Right renal cortex interstitium (tissue), 3 donors: ENCODE data around the gene DNAL4. TPM values are rescaled to one million over a fixed set of nuclear protein-coding genes. Genes with fewer than 3 reads are reported as not detected.

Source experiments
- DNase-seq, 3 donors: peaks; one replicate each; pipeline ENCODE4 v3.0.0-alpha.2; 2013; ENCODE audit warnings: low read depth in 3 of 3, low spot score in 2 of 3
- polyA plus RNA-seq, 3 donors: library from polyadenylated mRNA; unstranded; fragments of 120-200 nt; gene quantifications; one replicate each; pipeline ENCODE4 v1.2.1, GENCODE V29; 2013; ENCODE audit not compliant: insufficient read length in 3 of 3

Gene DNAL4, protein sequence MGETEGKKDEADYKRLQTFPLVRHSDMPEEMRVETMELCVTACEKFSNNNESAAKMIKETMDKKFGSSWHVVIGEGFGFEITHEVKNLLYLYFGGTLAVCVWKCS
- 10 to 100 TPM; 32.2 to 38.0 (median 35.5) TPM for polyA plus RNA-seq

DNA sequence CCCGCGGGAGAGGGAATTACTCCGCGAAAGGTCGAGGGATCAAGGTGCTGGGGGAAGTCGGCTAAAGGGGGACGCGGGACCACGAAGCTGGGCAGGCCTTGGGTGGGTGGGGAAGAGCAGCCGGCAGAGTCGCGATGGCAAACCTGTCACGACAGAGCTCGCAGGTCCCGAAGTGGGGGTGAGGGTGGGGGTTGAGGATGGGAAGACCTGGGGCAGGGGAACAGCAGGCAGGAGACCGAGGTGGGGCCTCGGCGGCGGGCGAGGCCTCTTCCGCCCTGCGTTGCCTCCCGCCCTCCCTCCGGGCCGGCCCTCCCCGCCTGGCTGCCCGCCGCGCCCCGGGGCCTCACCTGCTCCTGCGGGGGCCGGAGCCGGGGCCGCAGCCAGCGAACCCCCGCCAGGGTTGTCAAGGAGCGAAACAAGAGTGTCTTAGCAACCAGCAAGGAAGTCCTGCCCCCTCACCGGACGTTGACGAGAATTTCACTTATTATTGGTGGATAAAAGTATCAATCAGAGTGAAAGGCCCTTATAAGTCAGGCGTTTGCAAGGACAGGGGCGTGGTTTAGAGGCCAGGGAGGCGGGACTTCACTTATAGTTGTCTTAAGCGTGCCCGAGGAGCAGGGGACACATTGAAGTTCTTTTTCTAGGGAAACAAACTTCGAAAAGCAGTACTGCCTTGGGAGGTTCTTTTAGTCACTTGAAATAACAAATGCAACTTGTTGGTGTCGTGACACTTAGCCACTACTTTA lies at the start of gene DNAL4:
Gene DNAL4, minus strand, starts transcription at position 423 of the 746 bp plus-strand sequence. CDS start 11,412 bp downstream, outside the sequence.
- DNase-seq, result peak; percentile 93 to 98 (median 96)

DNA sequence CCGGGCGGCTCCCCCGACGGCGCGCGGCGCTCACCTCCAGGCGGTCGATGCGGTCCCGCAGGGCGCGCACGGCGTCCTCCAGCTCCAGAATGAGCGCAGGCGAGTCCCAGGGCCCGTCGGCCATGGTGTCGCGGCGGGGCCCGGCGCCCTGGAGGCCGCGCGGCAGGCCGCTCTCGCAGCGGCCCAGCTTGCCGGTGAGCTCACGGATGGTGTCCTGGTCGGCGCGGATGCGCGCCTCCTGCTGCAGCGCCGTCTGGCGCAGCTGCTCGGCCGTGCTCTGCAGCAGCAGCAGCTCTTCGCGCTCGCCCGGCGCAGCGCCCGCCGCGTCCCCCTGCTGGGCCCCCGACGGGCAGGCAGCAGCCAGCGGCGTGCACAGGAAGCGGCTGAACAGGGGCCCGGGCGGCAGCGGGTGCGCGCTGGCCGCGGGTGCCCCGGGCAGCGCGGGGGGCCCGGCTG lies 49.3 kb upstream of the DNAL4 start:
- DNase-seq, result peak; percentile 40 to 61 (median 57)

DNA sequence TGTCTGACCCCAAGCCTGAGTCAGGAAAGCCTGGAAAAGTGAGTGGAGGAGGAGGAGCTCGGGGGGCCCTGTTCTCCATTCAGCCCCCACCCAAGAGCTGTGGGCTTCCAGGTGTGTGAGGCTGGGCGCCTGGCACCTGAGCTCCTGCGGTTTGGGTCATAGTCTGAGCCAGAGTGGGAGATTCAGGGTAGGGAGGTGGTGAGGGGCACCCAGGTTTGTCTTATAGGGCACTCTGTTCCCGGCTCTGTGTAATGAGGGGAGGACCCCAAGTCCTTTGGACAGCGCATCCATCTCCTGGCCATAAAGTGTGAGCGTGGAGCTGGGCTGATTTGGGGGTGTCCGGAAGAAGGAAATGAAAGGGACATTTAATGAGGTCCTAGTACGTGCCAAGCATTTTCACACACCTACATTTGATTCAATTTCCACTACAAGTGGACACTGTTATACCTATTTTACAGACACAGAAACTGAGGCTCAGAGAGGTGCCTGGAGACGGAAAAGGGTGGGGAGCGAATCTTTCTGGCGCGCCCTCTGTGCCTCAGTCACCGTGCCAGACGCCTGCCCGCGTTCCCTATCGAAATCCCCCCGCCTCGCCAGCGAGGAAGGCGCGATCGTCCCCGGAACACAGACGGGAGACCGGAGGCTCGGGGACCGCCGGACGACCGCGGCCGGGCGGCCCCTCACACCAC lies 48.7 kb upstream of the DNAL4 start:
- no peak for DNase-seq

DNA sequence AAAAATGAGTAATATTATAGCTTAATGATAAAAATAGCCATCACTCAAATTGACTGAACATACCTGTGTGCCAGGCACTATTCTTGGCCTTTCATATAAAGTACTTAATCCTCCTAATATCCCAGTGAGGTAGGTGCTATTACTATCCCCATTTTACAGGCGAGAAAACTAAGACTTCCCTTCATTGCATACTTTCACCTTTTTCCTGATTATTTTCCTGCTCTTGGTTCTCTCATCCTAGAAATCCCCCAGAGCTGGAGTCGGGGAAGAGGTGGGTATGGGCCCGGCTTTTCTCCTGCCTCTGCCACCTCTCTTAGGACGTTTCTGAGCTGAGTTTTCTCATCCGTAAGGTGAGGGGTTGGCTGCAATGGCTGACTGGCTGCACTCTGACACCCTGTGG lies 47.7 kb upstream of the DNAL4 start:
- no peak for DNase-seq

DNA sequence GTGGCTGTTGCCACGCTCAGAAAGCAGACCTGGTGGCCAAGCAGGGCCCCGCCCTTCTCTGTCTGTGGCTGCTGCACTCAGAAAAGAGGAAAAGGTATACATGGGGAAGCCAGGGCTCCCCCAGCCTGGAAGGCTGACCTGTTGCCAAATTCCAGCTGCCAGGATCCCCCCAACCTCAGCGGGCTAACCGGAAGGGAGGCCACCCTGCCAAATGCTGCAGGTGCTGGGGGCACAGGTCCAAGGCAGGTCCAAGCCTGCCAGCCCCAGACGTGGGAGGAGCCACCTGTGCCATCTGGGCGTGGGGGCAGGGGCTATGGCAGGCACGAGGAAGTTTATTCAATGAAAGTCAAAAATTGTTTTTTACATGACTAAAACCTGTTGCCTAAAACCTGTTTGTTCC lies 47.3 kb upstream of the DNAL4 start:
- DNase-seq, result no peak

DNA sequence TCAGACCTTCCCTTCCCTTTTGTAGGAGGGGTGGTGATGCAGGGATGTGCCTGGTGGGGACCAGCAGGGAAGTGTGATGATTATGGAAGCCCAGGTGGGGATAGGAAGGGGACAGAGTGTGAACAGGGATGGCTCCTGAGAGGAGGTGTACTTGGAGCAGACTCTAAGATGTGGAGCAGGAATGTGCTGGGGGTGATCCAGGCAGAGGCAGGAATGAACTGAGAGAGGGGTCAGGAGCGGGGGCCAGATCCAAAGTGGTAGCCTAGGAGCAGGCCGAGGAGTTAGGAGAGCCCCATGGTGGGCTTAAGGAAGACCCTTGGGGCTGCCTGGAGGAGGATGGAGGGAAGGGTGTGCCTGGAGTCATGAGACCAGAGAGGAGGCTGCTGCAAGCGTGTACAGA lies 46.2 kb upstream of the DNAL4 start:
- DNase-seq, result no peak

DNA sequence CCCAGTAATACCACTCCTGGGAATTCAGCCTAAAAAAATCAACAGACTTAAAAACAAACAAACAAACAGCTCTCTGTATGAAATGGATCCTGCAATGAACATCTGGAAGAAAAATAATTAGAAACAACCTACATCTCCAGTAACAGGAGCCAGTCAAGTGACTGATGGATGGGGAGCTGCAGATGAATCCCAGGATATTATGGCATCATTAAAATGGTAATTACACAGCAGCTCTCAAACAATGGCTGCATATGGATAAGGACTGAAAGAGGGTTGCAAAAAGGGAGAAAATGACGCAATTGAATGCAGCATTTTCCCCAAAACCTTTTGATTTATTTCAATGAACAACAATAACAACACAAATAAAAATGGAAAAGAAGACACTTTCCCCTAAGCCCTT lies 45.7 kb upstream of the DNAL4 start:
- no peak for DNase-seq

DNA sequence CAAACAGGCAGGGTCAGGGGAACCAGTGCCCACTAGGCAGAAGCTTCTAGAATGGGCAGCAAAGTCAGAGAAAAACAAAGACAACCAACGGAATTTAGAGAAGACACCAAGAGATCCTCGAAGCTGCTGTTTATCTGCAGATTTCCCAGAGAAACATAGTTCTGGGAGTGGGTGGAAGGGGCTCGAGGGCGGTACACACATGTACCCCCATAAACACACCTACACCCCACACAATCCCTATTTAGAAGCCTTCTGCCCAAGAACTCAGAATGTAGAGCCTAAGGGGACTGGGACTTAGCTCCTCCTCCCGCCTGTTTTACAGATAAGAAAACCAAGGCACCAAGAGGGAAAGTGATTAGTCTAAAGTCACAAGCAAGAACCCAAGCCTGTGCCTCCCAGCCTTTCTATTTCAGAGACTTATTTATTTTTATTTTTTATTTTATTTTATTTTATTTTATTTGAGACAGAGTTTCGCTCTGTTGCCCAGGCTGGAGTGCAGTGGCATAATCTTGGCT lies 43.5 kb upstream of the DNAL4 start:
- DNase-seq, result no peak

DNA sequence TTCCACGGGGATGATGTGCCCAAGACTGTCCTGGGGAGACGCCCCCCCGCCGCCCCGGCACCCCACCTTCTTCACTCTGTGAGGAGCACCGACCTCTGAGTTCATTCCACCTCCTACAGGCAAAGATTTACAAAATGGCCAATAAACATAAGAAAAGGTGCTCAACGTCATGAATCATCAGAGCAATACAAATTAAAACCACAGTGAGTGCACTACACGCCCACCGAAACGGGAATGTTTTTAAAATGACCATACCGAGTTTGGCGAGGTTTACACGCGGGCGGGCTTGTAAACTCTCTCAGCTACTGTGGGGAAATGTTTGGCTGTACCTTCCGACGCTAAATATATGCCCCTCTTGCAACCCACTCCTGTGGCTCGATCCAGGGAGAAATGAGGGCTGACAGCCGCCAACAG lies 42.0 kb upstream of the DNAL4 start:
- DNase-seq, result no peak

DNA sequence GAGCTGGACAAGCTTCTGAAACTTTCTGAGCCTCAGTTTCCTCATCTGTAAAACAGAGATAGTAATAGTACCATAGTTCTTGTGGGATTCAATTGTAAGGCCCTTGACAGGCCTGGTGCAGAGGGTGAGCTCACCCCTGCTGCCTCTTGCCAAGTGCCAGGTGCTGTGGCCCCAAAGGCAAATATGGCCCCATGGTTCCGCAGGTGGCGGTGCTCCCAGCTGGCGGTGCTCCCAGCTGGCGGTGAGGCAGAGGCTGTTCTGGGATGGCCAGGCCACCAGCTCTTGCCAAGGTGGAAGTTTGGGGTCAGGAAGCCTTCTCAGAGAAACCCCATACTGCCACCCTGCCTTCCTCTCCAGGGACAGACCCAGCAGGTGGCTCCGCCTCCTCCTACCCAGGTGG lies 41.0 kb upstream of the DNAL4 start:
- no peak for DNase-seq

DNA sequence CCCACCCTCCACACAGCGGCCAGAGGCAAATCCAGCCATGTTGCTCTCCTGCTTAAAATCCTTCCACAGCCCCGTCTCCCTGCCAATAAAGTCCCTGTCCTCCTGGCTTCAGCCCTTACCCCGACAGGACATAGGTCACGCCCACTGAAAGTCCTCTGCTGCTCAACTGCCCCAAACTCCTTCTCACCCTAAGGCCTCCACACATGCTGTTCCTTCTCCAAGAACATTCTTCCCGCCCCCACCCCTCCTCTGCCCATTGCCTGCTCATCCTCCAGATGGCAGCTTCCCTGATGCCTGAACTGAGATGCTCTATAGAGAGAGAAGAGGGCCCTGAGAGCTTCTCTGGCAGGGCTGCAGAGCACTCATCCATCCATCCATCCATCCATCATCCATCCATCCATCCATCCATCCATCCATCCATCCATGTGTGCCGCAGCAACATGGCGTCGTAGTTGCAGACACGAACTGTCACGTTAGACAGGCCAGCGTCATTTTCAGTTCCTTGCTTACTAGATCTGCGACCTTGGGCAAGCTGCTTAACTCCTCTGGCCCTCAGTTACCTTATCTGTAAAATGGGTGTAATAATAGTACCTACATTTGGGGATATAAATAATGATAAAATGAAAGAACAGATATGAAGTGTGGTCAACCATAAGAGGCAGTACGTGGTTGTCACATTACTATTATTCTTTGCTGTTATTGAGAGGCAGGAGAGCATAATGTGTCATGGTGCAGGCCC lies 40.4 kb upstream of the DNAL4 start:
- DNase-seq, result no peak

DNA sequence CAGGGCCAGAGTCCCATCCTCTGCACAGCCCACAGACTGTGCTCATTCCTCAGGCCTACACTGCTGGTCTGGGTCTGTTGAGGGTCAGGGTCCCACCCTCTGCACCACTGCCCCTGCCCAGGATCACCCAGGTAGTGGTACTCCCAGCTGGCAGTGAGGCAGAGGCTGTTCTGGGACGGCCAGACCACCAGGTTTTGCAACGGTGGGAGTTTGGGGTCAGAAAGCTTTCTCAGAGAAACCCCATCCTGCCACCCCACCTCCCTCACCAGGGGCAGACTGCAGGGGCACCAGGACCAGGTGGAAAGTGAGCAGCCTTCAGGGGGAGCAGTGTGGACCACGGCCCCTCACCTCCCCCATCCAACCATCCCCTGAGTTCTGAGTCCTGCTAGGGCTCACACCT lies 39.1 kb upstream of the DNAL4 start:
- no peak for DNase-seq

DNA sequence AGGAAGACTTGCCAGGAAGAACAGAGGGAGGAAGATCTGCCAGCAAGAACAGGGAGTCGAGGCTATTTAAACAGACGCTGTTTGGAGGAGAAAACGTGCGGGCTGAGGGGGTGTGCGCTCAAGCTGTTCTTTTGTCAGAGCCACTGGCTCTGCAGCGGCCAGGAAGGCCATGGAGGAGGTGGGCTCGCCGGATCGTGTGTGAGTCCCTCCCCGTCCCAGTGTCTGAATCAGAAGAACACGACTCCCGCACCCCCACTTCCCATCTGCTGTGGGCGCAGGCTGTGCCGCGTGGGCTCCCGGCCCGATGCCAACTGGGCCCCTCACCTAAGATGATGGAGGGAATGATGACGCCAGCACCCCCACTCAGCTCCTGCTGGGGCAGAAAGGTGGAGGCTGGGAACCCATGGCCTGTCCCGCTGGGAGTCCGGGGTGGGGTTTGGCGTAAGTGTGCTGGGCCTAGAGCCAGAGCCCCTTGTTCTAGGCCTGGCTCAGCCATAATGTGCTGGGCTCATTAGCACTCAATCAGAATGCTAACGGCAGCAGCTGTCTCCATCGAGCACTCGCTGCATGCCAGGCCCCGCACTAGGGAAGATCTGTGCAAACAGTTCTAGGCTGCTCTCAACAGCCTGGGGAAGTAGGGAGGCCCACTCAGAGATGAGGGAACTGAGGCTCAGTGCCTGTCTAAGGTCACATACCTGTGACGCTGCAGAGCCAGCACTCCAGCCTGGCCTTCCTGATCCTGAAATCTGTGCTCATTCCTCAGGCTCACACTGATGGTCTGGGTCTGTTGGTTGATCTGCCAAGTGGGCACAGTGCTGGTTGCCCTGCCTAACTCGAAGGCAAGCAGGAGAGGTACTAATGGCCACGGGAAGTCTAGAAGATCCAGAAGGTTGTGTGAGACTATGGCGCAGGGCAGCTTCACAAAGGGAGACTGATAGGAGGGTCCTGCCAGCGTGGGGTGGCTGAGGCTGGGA lies 38.3 kb upstream of the DNAL4 start:
- DNase-seq, result no peak

DNA sequence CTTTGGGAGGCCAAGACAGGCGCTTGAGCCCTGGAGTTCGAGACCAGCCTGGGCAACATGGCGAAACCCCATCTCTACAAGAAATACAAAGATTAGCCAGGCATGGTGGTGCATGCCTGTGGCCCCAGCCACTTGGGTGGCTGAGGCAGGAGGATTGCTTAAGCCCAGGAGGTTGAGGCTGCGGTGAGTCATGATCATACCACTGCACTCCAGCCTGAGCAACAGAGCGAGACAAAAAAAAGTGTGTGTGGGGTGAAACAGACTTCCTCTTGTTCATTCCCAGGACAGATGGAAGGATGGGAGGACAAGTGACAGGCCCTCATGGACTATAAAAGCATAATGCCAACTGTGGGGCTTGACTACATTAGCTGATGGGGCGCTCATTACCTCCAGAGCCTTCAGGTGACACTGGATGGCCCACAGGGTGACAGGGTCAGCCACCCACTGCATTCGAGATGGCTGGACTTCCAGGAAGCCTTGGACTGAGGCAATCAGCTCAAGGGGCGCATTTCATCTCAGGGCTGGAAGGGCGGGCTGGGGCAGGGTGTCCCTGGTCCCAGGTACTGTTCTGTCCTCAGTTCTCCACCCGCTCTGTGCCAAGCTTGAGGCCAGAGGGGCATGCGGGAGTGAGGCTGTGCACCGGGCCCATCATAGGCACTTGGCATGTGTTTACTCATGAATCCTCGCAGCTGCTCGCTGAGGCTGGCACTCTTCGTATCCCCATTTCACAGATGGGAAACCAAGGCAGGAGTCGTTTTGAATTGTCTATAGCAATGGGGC lies 37.4 kb upstream of the DNAL4 start:
- DNase-seq, result no peak

DNA sequence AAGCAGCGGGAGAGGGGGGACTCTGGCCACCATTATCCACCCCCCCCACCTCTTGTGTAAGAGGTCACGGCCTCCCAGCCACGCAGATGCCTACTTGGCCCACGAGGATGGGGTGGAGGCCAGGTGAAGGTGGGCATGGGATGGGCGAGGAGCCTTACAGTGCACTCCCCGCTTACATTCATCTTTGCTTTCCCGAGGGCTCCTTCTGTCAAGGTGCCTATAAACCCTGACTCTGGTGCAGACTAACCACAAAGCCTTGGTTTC lies 36.8 kb upstream of the DNAL4 start:
- DNase-seq, result no peak

DNA sequence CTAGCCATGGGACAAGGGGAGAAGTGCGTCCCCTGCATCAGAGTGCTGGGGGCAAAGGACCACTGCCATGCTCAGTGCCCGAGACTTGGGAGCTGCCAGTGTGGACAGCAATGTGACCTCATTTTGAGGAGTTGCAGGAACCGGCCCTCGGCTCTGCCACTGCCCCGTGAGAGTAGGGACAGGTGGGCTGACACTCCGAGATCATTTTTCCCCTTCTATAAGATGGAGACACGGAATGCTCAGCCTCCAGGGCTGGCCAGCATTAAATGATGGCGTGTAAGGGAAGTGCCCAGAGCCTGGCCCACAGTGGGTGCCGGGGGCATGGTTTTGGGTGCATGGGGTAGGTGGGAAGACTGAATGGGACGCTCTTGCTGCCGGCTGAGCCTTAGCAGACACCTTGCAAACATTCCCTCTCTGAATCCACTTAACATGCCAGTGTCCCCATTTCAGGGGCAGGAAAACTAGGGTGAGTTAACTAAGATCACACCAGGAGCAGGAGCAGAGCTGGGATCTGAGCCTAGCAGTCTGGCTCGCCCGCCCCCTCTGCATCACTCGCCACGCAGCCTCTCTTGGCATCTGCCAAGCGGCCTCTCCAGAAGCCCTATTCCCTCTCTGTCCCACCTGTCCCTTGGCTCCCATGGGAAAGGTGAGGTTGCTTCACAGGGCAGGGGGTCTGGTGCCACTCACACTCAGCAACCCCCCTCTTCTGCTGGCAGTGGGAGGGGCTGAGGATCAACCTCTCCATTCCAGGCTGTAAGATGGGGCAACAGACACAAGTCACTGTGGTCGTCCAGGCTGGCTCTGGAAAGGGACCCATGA lies 36.3 kb upstream of the DNAL4 start:
- no peak for DNase-seq

DNA sequence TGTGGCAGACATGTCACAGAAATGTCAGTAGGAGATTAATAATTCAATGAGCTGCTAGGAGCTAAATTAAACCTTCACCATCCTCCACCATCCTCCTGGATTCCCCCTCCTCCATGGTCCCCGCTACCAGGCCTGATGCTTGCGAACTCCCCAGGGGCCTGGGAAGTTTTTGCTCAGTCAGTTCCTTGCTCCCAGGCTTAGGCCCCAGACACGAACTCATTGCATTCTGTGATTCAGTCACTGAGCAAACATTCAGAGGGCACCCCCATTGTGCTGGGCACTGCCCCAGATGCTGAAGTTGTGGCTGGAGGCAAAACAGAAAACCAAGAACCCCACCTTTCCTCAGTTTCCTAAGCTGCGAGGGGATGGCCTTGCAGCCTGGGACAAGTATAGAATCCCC lies 35.5 kb upstream of the DNAL4 start:
- DNase-seq, result no peak

DNA sequence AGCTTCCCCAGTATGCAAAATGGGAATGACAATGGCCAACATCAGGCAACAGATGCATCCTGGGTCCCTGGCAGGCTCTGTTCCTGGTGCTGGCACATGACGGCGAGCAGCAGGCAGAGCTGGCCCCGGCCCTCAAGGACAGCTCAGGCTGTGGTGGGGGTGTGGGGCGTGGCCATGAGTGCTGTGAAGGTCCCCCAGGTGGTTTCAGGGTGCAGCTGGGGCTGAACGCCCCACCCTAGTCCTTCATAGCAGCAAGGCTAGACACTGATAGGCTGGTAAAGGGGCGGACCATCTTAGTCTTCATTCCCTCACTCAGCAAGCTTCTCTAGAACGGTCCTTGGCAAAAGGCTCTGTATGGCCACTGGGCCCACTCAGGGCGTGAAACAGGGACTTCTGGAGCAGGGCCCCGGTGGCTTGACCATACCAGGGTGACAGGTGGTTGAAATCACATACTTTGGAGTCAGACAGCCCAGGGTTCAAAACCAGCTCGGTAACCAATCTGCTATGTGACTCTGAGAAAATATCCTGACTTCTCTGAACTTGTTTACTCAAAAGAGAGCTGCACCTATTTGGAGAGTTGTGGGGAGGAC lies 34.8 kb upstream of the DNAL4 start:
- no peak for DNase-seq
